Hepatic stellate cell (primary cell): Measurements from ENCODE around the gene SLAMF6.

Experiments
- DNase-seq: peaks from one replicate; pipeline ENCODE4 v3.0.0; 2011; ENCODE audit warnings: low spot score

SLAMF6 gene

DNA sequence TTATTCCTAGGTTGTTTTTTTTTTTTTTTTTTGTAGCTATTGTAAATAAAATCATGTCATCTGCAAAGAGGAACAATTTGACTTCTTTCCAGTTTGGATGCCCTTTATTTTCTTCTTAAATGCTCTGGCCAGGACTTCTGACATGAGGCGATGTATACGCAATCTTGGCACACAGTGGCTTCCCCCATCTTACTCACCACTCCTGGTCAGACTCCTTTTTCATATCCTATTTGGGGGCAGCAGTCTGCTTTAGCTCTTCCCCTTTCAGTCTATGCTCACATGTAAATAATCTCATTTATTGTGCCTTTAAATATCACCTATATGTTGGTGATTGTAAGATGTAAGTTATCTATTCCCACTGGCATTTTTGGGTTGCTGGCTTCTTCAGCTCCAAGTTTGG lies 56.1 kb downstream of the SLAMF6 start:
- no peak for DNase-seq

DNA sequence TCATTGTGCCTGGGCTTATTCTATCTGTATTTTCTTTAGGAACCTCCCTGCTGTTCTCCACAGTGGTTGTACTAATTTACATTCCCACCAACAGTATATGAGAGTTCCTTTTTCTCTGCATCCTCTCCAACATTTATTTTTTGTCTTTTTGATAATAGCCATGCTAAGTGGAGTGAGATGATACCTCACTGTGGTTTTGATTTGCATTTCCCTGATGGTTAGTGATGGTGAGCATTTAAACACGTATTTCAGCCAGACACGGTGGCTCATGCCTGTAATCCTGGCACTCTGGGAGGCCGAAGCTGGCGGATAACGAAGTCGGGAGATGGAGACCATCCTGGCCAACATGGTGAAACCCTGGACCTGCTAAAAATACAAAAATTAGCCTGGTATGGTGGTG lies 57.9 kb downstream of the SLAMF6 start:
- DNase-seq, result no peak

DNA sequence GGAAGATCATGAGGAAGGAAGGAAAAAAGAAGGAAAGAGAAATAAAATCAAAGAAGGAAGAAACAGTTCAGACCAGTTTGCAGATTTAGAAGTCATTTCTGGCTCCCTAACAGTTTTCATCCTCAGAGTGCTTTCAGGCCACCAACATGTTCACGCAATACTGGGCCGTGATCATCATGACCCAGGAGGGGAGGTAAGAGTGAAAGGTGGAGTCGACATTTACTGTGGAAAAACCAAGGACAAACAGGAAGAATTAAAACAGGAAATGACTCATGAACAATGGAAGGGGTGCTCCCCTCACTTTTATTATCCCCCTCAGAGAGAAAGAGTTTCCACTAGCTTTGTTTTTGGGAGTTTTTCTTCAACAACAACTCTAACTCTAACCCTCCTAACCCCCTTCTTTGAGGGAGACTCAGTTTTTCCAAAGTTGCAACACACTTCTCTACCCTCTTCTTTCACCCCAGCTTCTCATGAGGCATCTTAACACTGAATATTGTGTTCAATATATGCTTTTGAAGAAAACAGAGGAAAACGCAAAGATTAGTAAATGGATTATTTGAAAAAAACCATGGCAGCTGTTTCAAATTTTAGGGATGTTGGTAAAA lies 62.3 kb downstream of the SLAMF6 start:
- DNase-seq, result no peak

DNA sequence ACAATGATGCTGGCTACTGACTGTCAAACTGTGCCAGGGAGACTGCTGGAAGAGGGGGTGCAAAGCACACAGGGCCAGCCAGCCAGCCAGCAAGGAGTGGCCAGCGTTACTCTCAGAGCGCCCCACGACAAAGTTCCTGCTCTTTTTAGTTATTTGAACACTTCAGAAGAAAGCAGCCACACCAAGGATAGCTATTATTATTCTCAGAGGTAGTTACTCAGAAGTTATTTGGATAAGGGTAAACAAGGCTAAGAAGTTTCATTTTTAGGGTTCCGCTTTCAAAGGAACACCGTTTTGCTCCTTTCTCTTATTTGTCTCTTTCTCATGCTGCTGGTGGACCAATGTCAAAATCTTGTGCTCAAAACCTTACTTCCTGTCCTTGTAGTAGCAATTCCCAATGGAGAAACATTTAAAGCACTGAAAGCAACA lies 62.8 kb downstream of the SLAMF6 start:
- DNase-seq, result no peak

DNA sequence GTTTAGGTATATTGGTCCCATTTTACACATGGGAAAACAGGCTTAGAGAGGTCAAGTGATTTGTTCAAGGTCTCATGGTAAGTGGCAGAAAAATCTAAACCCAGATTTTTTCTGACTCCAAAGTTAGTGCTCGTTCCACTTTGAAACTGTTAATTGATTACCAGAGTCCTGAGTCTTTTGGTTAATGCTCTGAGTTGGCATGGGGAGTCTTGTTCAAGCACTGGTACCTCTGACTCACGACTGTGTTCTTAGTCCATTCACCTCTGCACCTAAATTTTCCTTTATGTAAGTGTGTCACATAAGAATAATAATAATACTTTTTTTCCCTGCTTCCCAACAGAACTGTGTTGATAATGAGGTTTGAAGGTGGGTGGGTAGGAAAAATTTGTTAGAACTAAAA lies 63.4 kb downstream of the SLAMF6 start:
- DNase-seq, result no peak

DNA sequence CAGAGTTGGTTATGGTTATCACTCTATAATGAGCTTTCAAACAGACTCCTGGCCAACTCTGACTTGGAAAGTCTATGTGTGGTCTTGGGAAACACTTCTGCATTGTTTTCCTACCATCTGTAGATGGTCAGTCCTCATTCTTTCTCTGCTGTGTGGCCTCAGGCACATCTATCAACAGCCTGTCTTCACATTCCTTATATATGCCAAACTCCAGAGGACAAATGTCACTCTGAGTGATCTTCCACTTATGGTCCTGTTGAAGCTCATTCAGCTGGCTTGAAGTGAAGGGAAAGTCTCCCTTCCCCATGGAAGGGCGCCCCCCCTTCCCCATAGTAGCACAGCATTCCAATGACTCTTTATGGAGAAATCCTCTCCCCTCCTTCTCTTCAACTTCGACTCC lies 64.0 kb downstream of the SLAMF6 start:
- DNase-seq, result no peak

DNA sequence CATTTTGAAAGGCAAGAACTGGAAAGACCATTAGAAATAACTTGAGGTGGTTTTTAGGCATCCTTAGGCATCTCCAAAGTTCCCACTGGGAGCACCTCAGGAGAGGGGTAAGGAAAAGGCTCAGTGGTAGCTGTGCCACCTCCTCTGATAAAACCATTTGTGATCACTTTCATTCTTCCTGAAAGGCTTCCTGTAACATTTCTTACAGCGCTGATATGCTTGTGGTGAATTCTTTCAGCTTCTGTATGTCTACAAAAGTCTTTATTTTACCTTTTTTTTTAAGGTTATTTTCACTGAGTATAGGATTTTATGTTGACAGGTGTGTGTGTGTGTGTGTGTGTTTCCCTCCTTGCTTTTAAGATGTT lies 67.9 kb downstream of the SLAMF6 start:
- DNase-seq, result no peak

DNA sequence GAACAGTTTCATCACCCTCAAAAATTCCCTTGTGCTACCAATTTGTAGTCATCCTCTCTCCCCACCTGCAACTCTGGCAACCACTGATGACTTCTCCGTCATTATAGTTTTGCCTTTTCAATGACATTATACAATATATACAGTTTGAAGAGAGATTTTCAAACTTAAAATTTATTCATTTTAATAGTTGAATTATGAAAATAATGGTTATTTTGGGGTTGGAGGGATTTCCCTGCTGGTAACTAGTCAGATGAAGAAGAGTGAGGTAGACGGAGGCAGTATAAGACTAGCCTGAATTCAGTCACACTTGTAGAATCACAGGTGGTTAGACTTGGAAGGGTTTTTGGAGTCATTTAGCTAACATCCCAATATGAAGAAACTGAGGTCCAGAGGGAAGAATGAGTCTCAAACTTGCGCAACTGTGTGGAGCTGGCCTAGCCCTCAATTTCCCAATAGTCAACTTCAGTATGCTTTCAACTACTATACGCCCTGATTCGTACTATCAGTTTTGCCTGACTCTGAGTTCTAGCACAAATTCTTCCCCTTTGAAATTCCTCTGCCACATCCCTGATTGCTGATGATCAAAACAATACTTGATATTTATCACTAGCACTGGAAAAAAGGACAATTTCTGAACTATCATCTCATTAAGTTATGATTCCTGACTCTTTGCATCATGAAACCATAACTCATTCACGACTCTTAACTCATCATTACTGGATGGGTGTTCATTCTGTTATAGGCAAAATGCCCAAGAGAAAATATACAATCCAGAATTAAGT lies 68.5 kb downstream of the SLAMF6 start:
- DNase-seq, result no peak

DNA sequence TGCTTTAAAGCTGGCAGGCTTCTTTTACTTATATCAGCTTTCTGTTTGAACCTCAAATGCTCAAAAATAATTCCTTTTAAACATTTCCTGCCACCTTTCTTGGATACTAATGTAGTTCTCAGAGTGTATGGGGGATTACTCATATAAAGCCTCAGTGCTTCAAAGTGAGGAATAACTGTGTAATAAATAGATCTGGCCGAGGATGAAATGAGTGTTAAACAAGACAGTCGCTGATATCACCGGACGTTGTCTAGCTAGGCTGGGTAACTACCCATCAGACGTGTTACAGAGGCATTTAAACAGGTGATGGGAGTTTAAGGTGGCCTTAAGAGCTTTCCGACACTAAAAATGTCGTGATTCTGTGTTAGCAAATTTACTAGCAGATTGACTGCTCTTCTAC lies 69.6 kb downstream of the SLAMF6 start:
- no peak for DNase-seq

DNA sequence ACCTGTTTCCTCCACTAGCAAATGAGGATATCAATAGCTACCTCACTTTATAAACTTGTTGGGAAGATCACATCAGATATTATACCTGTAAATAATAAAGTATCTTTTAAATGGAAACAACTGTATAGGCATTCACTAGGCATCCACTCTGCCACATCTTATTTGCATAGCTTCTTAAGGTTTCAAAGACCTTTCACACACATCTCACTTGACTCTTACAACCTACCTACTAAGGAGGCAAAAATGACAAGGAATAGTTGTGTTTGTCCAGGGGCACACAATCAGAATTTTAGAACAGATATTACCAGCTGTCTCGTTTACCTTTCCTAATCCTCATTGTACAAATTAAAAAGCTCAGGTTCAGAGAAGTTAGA lies 71.2 kb downstream of the SLAMF6 start:
- DNase-seq, result no peak

DNA sequence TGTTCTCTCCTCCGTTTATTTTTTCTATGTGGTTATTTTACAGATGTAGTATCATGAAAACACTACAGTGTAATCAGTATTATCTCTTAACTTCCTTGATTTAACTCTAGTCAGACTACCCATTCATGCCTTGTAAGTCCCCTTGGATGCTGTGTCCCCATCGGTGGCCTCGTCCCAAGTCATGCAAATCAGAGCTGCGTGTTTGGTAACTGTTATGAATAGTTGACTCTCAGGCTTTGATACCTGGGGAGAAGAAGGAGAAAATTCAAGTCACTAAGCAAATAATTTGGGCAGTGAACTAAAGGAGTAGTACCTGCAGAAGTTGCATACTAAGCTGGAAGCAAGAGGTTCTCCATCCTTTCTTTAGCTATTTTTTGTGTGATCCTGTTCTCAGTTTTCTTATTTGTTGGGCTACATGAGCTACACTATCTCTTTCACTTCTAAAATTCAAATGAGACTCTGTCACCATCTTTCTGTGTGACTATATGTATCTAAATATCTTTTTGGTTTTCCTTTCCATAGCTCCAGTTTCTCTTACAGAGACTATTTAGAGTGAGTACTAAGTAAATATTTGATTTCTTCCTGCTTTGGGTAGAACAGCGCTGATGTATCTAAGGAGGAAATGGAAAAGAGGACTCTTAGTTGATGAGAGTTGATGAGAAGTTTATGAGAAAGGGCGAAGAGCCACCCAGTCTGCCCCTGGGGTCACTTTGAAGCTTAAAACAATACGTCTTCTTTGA lies 71.8 kb downstream of the SLAMF6 start:
- DNase-seq, result no peak

DNA sequence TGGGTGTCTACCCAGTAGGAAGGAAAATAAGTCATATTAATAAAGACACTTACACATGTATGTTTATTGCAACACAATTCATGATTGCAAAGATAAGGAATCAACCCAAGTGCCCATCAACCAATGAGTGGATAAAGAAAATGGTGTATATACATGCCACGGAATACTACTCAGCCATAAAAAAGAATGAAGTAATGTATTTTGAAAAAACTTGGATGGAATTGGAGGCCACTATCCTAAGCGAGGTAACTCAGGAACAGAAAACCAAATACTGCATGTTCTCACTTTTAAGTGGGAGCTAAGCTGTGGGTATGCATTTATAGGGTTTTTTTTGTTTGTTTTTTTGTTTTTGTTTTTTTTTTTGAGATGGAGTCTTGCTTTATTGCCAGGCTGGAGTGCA lies 73.6 kb downstream of the SLAMF6 start:
- DNase-seq, result no peak

DNA sequence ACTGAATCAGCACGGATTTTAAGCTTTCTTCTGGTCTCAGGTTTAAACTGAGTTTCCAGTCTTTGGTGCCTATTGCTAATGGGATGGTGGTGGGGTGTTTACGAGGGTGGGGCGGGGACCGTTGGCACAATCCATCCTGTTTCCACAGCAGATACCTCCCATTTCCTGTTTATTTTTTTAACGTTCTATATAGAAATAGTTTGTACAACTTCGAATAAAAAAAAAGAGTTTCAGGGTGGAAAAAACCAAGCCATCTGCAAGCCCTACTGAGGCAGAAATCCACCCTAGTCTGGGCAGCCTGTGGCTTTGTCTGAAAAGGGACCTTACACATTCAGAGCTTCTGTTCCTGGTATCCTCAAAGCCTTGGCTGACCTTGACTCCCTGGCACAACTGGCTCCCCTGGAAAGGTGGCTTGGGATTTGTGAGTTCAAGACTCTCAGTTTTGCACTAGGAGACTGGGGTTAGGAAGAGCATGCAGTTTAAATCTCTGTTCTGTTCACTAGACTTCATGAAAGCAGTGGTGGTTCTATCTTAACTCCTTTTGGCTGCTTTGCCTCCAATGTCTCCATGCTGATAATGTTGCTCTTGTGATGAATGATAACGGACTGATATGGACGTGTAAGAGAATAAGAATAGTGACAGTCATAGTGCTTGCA lies 76.0 kb downstream of the SLAMF6 start:
- no peak for DNase-seq

DNA sequence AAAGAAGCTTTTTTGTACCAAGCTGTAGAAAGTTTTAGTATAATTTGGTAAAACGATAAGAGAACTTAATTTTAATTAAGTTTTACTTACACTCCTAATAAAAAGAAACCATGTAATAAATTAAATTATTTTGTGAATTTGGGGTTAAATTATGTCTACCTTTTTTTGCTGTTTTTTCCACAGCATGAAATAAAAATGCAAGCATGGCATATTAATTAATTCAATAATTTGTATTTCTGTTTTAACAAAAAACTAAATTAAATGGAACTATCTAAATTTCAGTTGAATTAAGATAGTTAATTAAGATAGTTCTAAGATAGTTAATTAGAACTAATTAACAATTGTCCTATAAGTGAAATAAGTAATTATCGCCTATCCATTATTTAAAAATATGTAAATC lies 83.3 kb downstream of the SLAMF6 start:
- no peak for DNase-seq

DNA sequence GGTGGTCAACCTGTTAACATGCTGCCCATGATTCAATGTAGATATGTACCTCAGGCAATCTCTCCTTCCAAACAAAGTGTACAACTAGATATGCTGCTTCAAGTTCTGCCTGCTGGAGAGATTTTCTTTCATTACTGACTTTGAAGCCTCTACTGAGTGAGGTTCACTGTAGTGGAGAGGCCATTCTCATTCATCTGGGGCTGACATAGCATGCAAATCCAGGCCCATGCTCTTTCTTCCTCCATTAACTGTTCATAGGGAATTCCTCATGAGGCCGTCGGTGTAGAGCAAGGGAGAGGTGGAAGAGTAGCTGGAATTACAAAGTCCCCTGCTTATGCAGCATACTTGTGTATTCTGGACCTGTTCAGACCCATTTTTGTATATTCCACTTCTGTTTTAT lies 84.1 kb downstream of the SLAMF6 start:
- no peak for DNase-seq

DNA sequence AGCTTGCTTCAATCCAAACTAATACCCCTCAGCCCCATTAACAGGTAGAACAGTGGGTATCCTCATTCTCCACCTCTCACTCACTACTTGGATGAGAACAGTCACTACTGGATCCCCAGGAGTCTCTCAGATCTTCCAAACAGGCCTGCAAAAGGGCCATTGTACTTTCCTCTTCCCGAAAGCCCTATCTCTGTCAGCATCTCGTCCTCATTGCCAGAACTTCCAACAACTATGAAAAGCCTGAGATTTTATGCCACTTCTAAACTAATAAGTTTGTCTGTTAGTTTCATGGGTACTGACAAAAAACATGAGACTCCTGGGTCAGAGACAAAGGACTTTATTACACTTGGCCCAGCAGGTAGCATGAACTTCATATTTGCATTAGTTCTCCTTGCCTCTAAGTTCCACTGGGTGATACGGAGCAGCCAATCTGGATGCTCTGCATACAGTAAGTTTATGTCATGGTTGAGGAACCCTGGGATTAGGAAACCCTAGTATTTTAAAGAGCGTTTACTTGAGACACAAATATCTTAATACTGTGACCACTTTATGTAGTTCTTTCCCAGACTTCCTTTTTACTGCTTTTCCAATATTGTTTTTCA lies 84.6 kb downstream of the SLAMF6 start:
- DNase-seq, result no peak

DNA sequence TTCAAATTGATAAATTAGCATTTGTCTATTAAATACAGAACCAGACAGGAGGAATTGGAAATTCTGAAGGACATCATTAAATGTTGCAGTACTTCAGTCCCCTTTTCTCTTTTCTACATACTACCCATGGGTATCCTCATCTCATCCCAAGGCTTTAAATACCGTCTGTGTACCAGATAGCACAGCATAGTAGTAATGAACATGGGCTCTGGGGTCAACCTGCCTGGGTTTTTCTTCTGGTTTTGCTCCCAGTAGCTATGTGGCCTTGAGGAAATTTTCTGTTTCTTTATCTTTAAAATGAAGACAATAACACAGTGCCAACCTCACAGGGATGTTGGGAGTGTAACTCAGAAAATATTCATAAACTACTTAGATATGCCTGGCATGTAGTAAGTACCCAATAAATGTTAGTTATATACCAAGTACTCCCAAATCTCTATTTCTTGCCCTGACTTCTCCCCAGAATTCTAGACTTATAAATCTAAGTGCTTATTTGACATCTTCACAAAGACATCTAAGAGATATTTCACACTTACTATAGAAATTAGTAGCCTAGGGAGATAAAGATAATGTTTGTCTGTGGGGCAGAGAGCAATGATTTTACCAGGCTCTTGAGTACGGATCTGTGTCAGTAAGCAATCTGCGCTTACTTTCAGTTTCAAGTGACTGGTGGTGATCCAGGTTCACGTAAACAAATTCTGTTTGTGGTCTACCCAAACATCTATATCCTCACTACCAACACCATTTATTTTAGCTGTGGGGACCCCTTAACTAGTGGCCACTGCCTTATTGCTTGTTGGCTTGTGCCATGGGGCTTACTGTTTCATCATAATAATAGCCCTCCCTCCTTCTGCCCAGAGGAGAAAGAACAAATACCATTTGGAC lies 85.4 kb downstream of the SLAMF6 start:
- DNase-seq, result no peak

DNA sequence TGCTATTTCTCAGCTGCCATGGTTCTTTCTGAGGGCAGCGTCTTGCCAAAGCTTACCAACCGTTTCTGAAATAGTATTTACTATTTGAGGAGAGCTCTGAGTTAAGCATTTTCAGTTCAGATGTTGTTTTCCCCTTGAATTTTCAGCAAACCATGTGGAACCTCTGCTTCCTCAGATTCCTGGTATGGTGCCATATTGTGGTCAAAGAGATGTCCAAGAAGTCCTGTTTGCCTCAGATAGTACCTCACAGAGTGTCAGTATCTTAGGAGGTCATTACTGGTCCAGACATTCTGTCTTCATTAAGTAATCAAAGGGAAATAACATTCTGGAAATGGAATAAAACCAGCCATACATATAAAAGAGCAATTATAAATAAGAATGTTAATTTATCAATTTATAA lies 86.1 kb downstream of the SLAMF6 start:
- DNase-seq, result no peak
